Measurements from ENCODE around the gene PXN. TPM values are rescaled to one million over a fixed set of nuclear protein-coding genes. Genes with fewer than 3 reads are reported as not detected.

Gene PXN
- total RNA-seq, 1 donor from 2014 or later = 282 TPM

- Histone ChIP-seq H3K4me3 (peak overlapping the region; percentile 97 to 98), H3K36me3 (no peaks in the 10 kb centered on the region), H3K27ac (peak overlapping the region; percentile 90 to 95), H3K9me3 (no peaks in the 10 kb centered on the region), H3K4me1 (peaks cover 13 to 40% of the 10 kb centered on the region in 2 donors), H3K27me3 (no peaks in the 10 kb centered on the region)
- no peak for DNase-seq (ENCODE audit: low spot score in 2 of 2)
- TF ChIP-seq CTCF (IDR thresholded peaks at IDR 0.05) = no peak
- intact Hi-C loops (cut with DNase I) = no loop called here
Observed at GRCh38 chr12:120261951-120262851, 3.3 kb downstream of the PXN start.

GRCh38 chr12:120260607-120261006 lies 4.9 kb downstream of the PXN start:
- Histone ChIP-seq H3K9me3 (no peaks in the 10 kb centered on the region), H3K4me1 (peaks cover 23 to 53% of the 10 kb centered on the region in 2 donors), H3K4me3 (no peak overlapping the region), H3K27me3 (no peaks in the 10 kb centered on the region), H3K27ac (peak overlapping the region in 1 of 2 donors; percentile 89), H3K36me3 (no peaks in the 10 kb centered on the region)
- intact Hi-C loops (cut with DNase I) = no loop called here
- no peak for TF ChIP-seq CTCF (IDR thresholded peaks at IDR 0.05)
- no peak for DNase-seq (ENCODE audit: low spot score in 2 of 2)

GRCh38 chr12:120259418-120260202 lies 5.9 kb downstream of the PXN start:
- Histone ChIP-seq H3K9me3 (no peaks in the 10 kb centered on the region), H3K27ac (peak overlapping the region; percentile 89), H3K4me1 (peaks cover 23 to 53% of the 10 kb centered on the region in 2 donors), H3K4me3 (no peak overlapping the region), H3K27me3 (no peaks in the 10 kb centered on the region), H3K36me3 (peaks cover 0 to 6% of the 10 kb centered on the region in 2 donors)
- no peak for TF ChIP-seq CTCF (IDR thresholded peaks at IDR 0.05)
- no peak for DNase-seq (ENCODE audit: low spot score in 2 of 2)
- intact Hi-C loops (cut with DNase I) = no loop called here

GRCh38 chr12:120258323-120258896 lies 7.1 kb downstream of the PXN start:
- peaks cover 0 to 6% of the 10 kb centered on the region in 2 donors for H3K36me3 ChIP-seq
- H3K4me1 ChIP-seq = peaks cover 23 to 49% of the 10 kb centered on the region in 2 donors
- H3K27ac ChIP-seq = peak overlapping the region; percentile 89
- no peak for DNase-seq (ENCODE audit: low spot score in 2 of 2)
- intact Hi-C loops (cut with DNase I) = no loop called here
- no peaks in the 10 kb centered on the region for H3K27me3 ChIP-seq
- TF ChIP-seq CTCF (IDR thresholded peaks at IDR 0.05) = no peak
- no peaks in the 10 kb centered on the region for H3K9me3 ChIP-seq
- no peak overlapping the region for H3K4me3 ChIP-seq

- Histone ChIP-seq H3K4me1 (peaks cover 25 to 47% of the 10 kb centered on the region in 2 donors), H3K27ac (peak overlapping the region; percentile 89), H3K9me3 (no peaks in the 10 kb centered on the region), H3K27me3 (no peaks in the 10 kb centered on the region), H3K36me3 (peaks cover 0 to 6% of the 10 kb centered on the region in 2 donors), H3K4me3 (peak overlapping the region; percentile 0 to 42)
- peak in 1 of 2 donors; percentile 88 for DNase-seq (ENCODE audit: low spot score in 2 of 2)
- TF ChIP-seq CTCF (IDR thresholded peaks at IDR 0.05) = no peak
- intact Hi-C loops (cut with DNase I) = no loop called here
Observed at GRCh38 chr12:120257041-120257821, 8.3 kb downstream of the PXN start.
